HCT116 (cell line): ENCODE measurements around the gene VDAC2. TPM values are rescaled to one million over a fixed set of nuclear protein-coding genes. Genes with fewer than 3 reads are reported as not detected.
A peak's percentile ranks its signal among the peaks of the same experiment; 100 is the strongest.

Source experiments
- ATAC-seq: fragments of 200-7000 bp; cut with Tn5 transposase; 2 replicates; pipeline ENCODE4 v1.9.1; 2020; ENCODE audit warnings: mild to moderate bottlenecking, moderate library complexity
- BruUV-seq: library from RNA; stranded (reverse); fragments of 400-500 nt; replicated peaks from 2 replicates; lab custom pipeline; 2021; lab: Mats Ljungman, UMichigan
- CTCF ChIA-PET: fragments of 300-600 bp; sonication (Branson Sonifier 250); formaldehyde crosslinking; loops from one replicate; lab custom pipeline; 2021; ENCODE audit warnings: antibody characterized with exemption; lab: Charles Lee
- POLR2A ChIA-PET: fragments of 300-600, 350-600 bp; sonication (Branson Sonifier 250); formaldehyde crosslinking; loops from one replicate; lab custom pipeline; 2021; ENCODE audit warnings: antibody characterized with exemption; lab: Charles Lee
- RAD21 ChIA-PET, 2 experiments: fragments of 300-600 bp; sonication (Branson Sonifier 250); formaldehyde crosslinking; loops; one replicate each; lab custom pipeline; 2023; ENCODE audit warnings: low total read pairs in 2 of 2; ENCODE audit not compliant: uncharacterized antibody in 2 of 2, unreplicated experiment in 2 of 2, low non-redundant PET in 1 of 2; lab: Charles Lee
- DNase-seq: peaks from one replicate; pipeline ENCODE4 v3.0.0-alpha.2; 2010; ENCODE audit warnings: low read depth, low spot score
- H2AFZ ChIP-seq: fragments of 200-600 bp; shearing (Covaris generic), sonication (generic); 2 replicates; pipeline ENCODE4 v1.6.1; 2017; ENCODE audit warnings: low read depth, mixed run types, mixed read lengths, antibody characterized with exemption, low read length; ENCODE audit not compliant: poor library complexity, severe bottlenecking
- H3K27ac ChIP-seq: 2 replicates; pipeline ENCODE4 v1.5.1; 2012; ENCODE audit warnings: low read depth, low read length
- H3K27me3 ChIP-seq: fragments of 200-600 bp; sonication (generic); 2 replicates; pipeline ENCODE4 v1.6.1; 2016; ENCODE audit warnings: mixed run types, low read length, mixed read lengths; ENCODE audit not compliant: insufficient read depth
- H3K36me3 ChIP-seq, 2 experiments: fragments of 200-500 bp in 1 of 2; fragments of 200-600 bp in 1 of 2; sonication (Bioruptor generic) in 1 of 2; sonication (generic) in 1 of 2; 2 replicates each; pipeline versions ENCODE4 v1.5.1 to v1.6.1; 2014 to 2016; ENCODE audit warnings: low read length in 2 of 2, inconsistent platforms in 1 of 2, mixed read lengths in 1 of 2, mixed run types in 1 of 2; ENCODE audit not compliant: insufficient read depth in 2 of 2, control insufficient read depth in 1 of 2
- H3K4me1 ChIP-seq, 2 experiments: fragments of 200-600 bp in 1 of 2; sonication (generic) in 1 of 2; 2 replicates each; pipeline versions ENCODE4 v1.5.1 to v1.6.1; 2012 to 2017; ENCODE audit warnings: low read length in 2 of 2, inconsistent platforms in 1 of 2, mild to moderate bottlenecking in 1 of 2, mixed read lengths in 1 of 2, mixed run types in 1 of 2, moderate library complexity in 1 of 2; ENCODE audit not compliant: insufficient read depth in 2 of 2, control insufficient read depth in 1 of 2
- H3K4me2 ChIP-seq: fragments of 200-600 bp; sonication (generic); 2 replicates; pipeline ENCODE4 v1.6.1; 2017; ENCODE audit warnings: mixed run types, low read length, mixed read lengths
- H3K4me3 ChIP-seq, 2 experiments: fragments of 200-600 bp in 1 of 2; sonication (generic) in 1 of 2; replicated peaks in 1 of 2; 2 replicates each; pipeline ENCODE4 v1.5.1; 2011 to 2016; ENCODE audit warnings: low read length in 2 of 2, control low read depth in 1 of 2, low read depth in 1 of 2, mild to moderate bottlenecking in 1 of 2, mixed read lengths in 1 of 2, mixed run types in 1 of 2
- H3K79me2 ChIP-seq: fragments of 200-600 bp; sonication (generic); 2 replicates; pipeline ENCODE4 v1.6.1; 2017; ENCODE audit warnings: mild to moderate bottlenecking, mixed run types, low read length, moderate library complexity, mixed read lengths; ENCODE audit not compliant: insufficient read depth
- H3K9ac ChIP-seq: fragments of 200-600 bp; sonication (generic); 2 replicates; pipeline ENCODE4 v1.6.1; 2016; ENCODE audit warnings: low read length, mixed read lengths
- H3K9me2 ChIP-seq: fragments of 200-600 bp; sonication (generic), shearing (Covaris generic); 2 replicates; pipeline ENCODE4 v1.6.1; 2017; ENCODE audit warnings: mixed run types, mild to moderate bottlenecking, moderate library complexity; ENCODE audit not compliant: insufficient read depth
- H3K9me3 ChIP-seq, 2 experiments: fragments of 200-500 bp in 1 of 2; fragments of 200-600 bp in 1 of 2; sonication (Bioruptor generic) in 1 of 2; sonication (generic) in 1 of 2; 2 replicates each; pipeline ENCODE4 v1.6.1; 2014 to 2017; ENCODE audit warnings: low read length in 2 of 2, mixed read lengths in 2 of 2, inconsistent platforms in 1 of 2, low read depth in 1 of 2, mild to moderate bottlenecking in 1 of 2, mixed run types in 1 of 2, moderate library complexity in 1 of 2; ENCODE audit not compliant: control insufficient read depth in 1 of 2, insufficient read depth in 1 of 2
- H4K20me1 ChIP-seq: fragments of 200-600 bp; sonication (generic), shearing (Covaris generic); 2 replicates; pipeline ENCODE4 v1.6.1; 2017; ENCODE audit warnings: mixed run types, mild to moderate bottlenecking, moderate library complexity; ENCODE audit not compliant: insufficient read depth
- CTCF ChIP-seq, 3 experiments: fragments of 200-600 bp in 1 of 3; sonication (generic) in 1 of 3; IDR thresholded peaks in 2 of 3; conservative IDR thresholded peaks in 1 of 3; 2 replicates each; pipeline ENCODE4 v1.5.1; 2012 to 2017; ENCODE audit warnings: low read depth in 2 of 3, low read length in 2 of 3, antibody characterized with exemption in 1 of 3, borderline replicate concordance in 1 of 3, control low read depth in 1 of 3, mild to moderate bottlenecking in 1 of 3, mixed read lengths in 1 of 3, mixed run types in 1 of 3, moderate library complexity in 1 of 3; ENCODE audit not compliant: insufficient read depth in 1 of 3
- EGR1 ChIP-seq: IDR thresholded peaks from 2 replicates; pipeline ENCODE4 v1.6.1; 2012; ENCODE audit warnings: low read depth
- EZH2phosphoT487 ChIP-seq: fragments of 200-600 bp; IDR thresholded peaks from 2 replicates; pipeline ENCODE4 v1.6.1; 2018; ENCODE audit warnings: antibody characterized with exemption, borderline replicate concordance
- MAX ChIP-seq: IDR thresholded peaks from 2 replicates; pipeline ENCODE4 v1.6.1; 2012
- POLR2AphosphoS5 ChIP-seq: IDR thresholded peaks from 2 replicates; pipeline ENCODE4 v1.6.1; 2011; ENCODE audit warnings: mild to moderate bottlenecking, low read depth, low read length, moderate library complexity
- SRF ChIP-seq: IDR thresholded peaks from 2 replicates; pipeline ENCODE4 v1.6.1; 2012; ENCODE audit warnings: low read depth
- ZBTB33 ChIP-seq: IDR thresholded peaks from 2 replicates; pipeline ENCODE4 v1.6.1; 2011; ENCODE audit warnings: mild to moderate bottlenecking, low read length, moderate library complexity; ENCODE audit not compliant: insufficient replicate concordance; ENCODE audit errors: extremely low read depth
- intact Hi-C: fragments of 100-400 bp; cut with micrococcal nuclease; formaldehyde crosslinking; loops from 2 replicates; pipeline ENCODE4 v1.10.0; 2022
- total RNA-seq: library from RNA; stranded (reverse); gene quantifications from one replicate; pipeline ENCODE4 v1.2.1, GENCODE V29; 2021; ENCODE audit not compliant: unreplicated experiment

Gene VDAC2
- total RNA-seq, 1 experiment from 2014 or later = 289 TPM

GRCh38 chr10:75245354-75246250 lies 35.0 kb downstream of the VDAC2 start:
- BruUV-seq = no TSS peak
- intact Hi-C loops = no loop called here
- H2AFZ ChIP-seq = no peak overlapping the region
- H4K20me1 ChIP-seq = no peaks in the 10 kb centered on the region
- peaks cover 3 to 7% of the 10 kb centered on the region in 2 experiments; a peak in 2 of 4 replicates for H3K4me1 ChIP-seq
- no peaks in the 10 kb centered on the region for H3K27me3 ChIP-seq
- CTCF ChIA-PET = interaction anchor here (1.1 kb wide), 1 partner anchor 10 kb away, joined by 5 read pairs; the partner anchor contains the start of gene COMTD1
- no peak overlapping the region for H3K9ac ChIP-seq
- H3K4me3 ChIP-seq = no peak overlapping the region
- POLR2A ChIA-PET = interaction anchor here (0.6 kb wide), 1 partner anchor 21 kb away, joined by 5 read pairs; no protein-coding TSS in a partner anchor
- no peaks in the 10 kb centered on the region for H3K9me2 ChIP-seq
- 0 out of 2 replicates have a peak overlapping the region, but pooled peaks have one; percentile 4 for H3K4me2 ChIP-seq
- H3K36me3 ChIP-seq = no peaks in the 10 kb centered on the region
- no peak overlapping the region for H3K27ac ChIP-seq
- TF ChIP-seq ZBTB33 = no peak
- no peak for TF ChIP-seq POLR2AphosphoS5
- TF ChIP-seq CTCF (IDR thresholded peaks at IDR 0.05 in 2 of 3, conservative IDR thresholded peaks at IDR 0.05 in 1 of 3; ENCODE audit: borderline replicate concordance in 1 of 3, insufficient read depth in 1 of 3, low read depth in 2 of 3, low read length in 2 of 3) = no peak
- TF ChIP-seq SRF = no peak
- TF ChIP-seq EZH2phosphoT487 = no peak
- TF ChIP-seq MAX = no peak
- no peak for TF ChIP-seq EGR1
- H3K9me3 ChIP-seq = no peaks in the 10 kb centered on the region
- H3K79me2 ChIP-seq = no peaks in the 10 kb centered on the region
- RAD21 ChIA-PET = no interaction called here
- no peak for DNase-seq
- ATAC-seq = peak; percentile 49
